RWPE1 (cell line): ENCODE data around the gene CX3CL1.

Source experiments
- CTCF ChIA-PET: fragments of 350-600 bp; sonication (Branson Sonifier 250); formaldehyde crosslinking; extraction: SDS; loops from one replicate; lab custom pipeline; 2021; lab: Yijun Ruan, JAX
- POLR2A ChIA-PET: fragments of 400-600 bp; formaldehyde crosslinking; extraction: SDS; loops from one replicate; lab custom pipeline; 2020; ENCODE audit warnings: antibody characterized with exemption; ENCODE audit not compliant: low non-redundant PET; lab: Yijun Ruan, JAX
- DNase-seq: peaks from one replicate; pipeline ENCODE4 v3.0.0; 2012; ENCODE audit warnings: low spot score
- H3K27ac ChIP-seq: fragments of 450-650 bp; 2 replicates; pipeline ENCODE4 v1.5.1; 2017
- CTCF ChIP-seq: fragments of 450-650 bp; conservative IDR thresholded peaks from 2 replicates; pipeline ENCODE4 v1.5.1; 2017; ENCODE audit warnings: low read depth, mild to moderate bottlenecking

CX3CL1 gene

GRCh38 chr16:57401943-57402640 lies 29.8 kb downstream of the CX3CL1 start:
- POLR2A ChIA-PET, result no interaction called here
- TF ChIP-seq CTCF, result no peak
- DNase-seq, result no peak
- CTCF ChIA-PET, result interaction anchor here (1.1 kb wide), 1 partner anchor 15 kb away, joined by 4 read pairs; no protein-coding TSS in a partner anchor
- no peak overlapping the region for H3K27ac ChIP-seq

GRCh38 chr16:57403965-57404817 lies 31.9 kb downstream of the CX3CL1 start, which contains the start of gene CCL17:
TSS of gene CCL17 (plus strand) at chr16:57404767. CDS start at chr16:57413933, 9,166 bp downstream.
- no peak for DNase-seq
- no peak for TF ChIP-seq CTCF
- no peak within 1 kb of the TSS for H3K27ac ChIP-seq
- ChIA-PET POLR2A (no interaction called here), CTCF (interaction anchor here (0.7 to 2.2 kb wide), 2 partner anchors 13 to 32 kb away, joined by 3 to 10 read pairs; no protein-coding TSS in a partner anchor)

- no peak for DNase-seq
- CTCF ChIA-PET, result interaction anchor here (0.7 to 2.2 kb wide), 2 partner anchors 12 to 33 kb away, joined by 3 to 10 read pairs; no protein-coding TSS in a partner anchor
- no peak for TF ChIP-seq CTCF
- H3K27ac ChIP-seq, result no peak overlapping the region
- POLR2A ChIA-PET, result no interaction called here
Observed at GRCh38 chr16:57405097-57405496, 32.8 kb downstream of the CX3CL1 start.

- ChIA-PET POLR2A (no interaction called here), CTCF (interaction anchor here (1.1 kb wide), 1 partner anchor 10 kb away, joined by 3 read pairs; no protein-coding TSS in a partner anchor)
- TF ChIP-seq CTCF, result no peak
Observed at GRCh38 chr16:57406881-57407280, 34.6 kb downstream of the CX3CL1 start.

GRCh38 chr16:57407521-57408353 lies 35.4 kb downstream of the CX3CL1 start:
- CTCF ChIA-PET, result interaction anchor here (1.1 kb wide), 1 partner anchor 9 kb away, joined by 3 read pairs; no protein-coding TSS in a partner anchor
- TF ChIP-seq CTCF, result no peak
- POLR2A ChIA-PET, result no interaction called here
- no peak overlapping the region for H3K27ac ChIP-seq
- no peak for DNase-seq

More at GRCh38 chr16:57406881-57407280, 34.6 kb downstream of the CX3CL1 start:
- no peak for DNase-seq
- no peak overlapping the region for H3K27ac ChIP-seq
